SK-N-SH treated with all-trans-retinoic acid at 6 μM for 48 hours (cell line): Measurements from ENCODE around the gene MAPRE2.

Source experiments
- ESRRG ChIP-seq: fragments of 250-450 bp; sonication (Bioruptor Pico); IDR thresholded peaks from 2 replicates; pipeline ENCODE4 v1.6.1; 2021; ENCODE audit warnings: mild to moderate bottlenecking
- ISL1 ChIP-seq: fragments of 250-450 bp; sonication (Bioruptor Pico); IDR thresholded peaks from 2 replicates; pipeline ENCODE4 v2.1.2; 2022; ENCODE audit warnings: mild to moderate bottlenecking, moderate library complexity
- ZFP3 ChIP-seq: fragments of 250-450 bp; sonication (Bioruptor Pico); IDR thresholded peaks from 2 replicates; pipeline ENCODE4 v1.5.0; 2020; ENCODE audit warnings: mild to moderate bottlenecking, moderate library complexity
- ZNF565 ChIP-seq: fragments of 450-650 bp; formaldehyde crosslinking; conservative IDR thresholded peaks from 2 replicates; pipeline ENCODE4 v1.5.0; 2020; ENCODE audit warnings: low read depth, mild to moderate bottlenecking, moderate library complexity
- TF ChIP-seq, protein P1 (sequence below): fragments of 250-450 bp; sonication (Bioruptor Pico); IDR thresholded peaks from 2 replicates; pipeline ENCODE4 v1.5.0; 2020; ENCODE audit warnings: mild to moderate bottlenecking, moderate library complexity
- TF ChIP-seq, protein P2 (sequence below): fragments of 250-450 bp; sonication (Bioruptor Pico); IDR thresholded peaks from 2 replicates; pipeline ENCODE4 v1.8.0; 2020; ENCODE audit warnings: mild to moderate bottlenecking, moderate library complexity, borderline replicate concordance

DNA sequence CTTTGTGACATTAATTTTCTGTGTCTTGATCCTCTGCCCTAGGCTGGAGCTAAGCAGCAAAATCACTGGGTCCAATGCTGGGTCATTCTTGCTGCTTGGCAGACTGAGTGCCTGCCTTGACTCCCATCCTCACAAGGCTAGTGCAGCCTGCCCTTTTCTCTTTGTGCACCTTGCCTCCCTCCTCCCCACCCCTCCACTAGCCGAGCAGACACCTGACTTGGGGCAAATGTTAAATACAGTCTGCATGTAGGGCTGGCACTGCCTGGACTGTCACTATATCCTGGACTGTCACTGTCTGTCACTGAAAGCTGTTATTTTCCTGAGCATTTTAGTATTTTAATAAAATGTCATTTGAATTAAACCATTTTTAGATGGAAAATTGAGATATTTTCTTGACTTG lies 33.4 kb downstream of the MAPRE2 start:
- TF ChIP-seq ESRRG (no peak), ZFP3 (CRISPR knock-in tag) (no peak), ISL1 (CRISPR knock-in tag) (no peak), ZNF565 (no peak)
- TF ChIP-seq, protein P1, sequence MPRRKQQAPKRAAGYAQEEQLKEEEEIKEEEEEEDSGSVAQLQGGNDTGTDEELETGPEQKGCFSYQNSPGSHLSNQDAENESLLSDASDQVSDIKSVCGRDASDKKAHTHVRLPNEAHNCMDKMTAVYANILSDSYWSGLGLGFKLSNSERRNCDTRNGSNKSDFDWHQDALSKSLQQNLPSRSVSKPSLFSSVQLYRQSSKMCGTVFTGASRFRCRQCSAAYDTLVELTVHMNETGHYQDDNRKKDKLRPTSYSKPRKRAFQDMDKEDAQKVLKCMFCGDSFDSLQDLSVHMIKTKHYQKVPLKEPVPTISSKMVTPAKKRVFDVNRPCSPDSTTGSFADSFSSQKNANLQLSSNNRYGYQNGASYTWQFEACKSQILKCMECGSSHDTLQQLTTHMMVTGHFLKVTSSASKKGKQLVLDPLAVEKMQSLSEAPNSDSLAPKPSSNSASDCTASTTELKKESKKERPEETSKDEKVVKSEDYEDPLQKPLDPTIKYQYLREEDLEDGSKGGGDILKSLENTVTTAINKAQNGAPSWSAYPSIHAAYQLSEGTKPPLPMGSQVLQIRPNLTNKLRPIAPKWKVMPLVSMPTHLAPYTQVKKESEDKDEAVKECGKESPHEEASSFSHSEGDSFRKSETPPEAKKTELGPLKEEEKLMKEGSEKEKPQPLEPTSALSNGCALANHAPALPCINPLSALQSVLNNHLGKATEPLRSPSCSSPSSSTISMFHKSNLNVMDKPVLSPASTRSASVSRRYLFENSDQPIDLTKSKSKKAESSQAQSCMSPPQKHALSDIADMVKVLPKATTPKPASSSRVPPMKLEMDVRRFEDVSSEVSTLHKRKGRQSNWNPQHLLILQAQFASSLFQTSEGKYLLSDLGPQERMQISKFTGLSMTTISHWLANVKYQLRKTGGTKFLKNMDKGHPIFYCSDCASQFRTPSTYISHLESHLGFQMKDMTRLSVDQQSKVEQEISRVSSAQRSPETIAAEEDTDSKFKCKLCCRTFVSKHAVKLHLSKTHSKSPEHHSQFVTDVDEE (CRISPR knock-in tag) = no peak
- TF ChIP-seq, protein P2, sequence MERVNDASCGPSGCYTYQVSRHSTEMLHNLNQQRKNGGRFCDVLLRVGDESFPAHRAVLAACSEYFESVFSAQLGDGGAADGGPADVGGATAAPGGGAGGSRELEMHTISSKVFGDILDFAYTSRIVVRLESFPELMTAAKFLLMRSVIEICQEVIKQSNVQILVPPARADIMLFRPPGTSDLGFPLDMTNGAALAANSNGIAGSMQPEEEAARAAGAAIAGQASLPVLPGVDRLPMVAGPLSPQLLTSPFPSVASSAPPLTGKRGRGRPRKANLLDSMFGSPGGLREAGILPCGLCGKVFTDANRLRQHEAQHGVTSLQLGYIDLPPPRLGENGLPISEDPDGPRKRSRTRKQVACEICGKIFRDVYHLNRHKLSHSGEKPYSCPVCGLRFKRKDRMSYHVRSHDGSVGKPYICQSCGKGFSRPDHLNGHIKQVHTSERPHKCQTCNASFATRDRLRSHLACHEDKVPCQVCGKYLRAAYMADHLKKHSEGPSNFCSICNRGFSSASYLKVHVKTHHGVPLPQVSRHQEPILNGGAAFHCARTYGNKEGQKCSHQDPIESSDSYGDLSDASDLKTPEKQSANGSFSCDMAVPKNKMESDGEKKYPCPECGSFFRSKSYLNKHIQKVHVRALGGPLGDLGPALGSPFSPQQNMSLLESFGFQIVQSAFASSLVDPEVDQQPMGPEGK = no peak
